GM12875 (cell line): ENCODE measurements around the gene LRRK2.

Experiments used
- H3K4me3 ChIP-seq: one replicate; pipeline ENCODE4 v1.5.1; 2011; ENCODE audit warnings: low read depth, low read length, control low read depth
- CTCF ChIP-seq: IDR thresholded peaks from 2 replicates; pipeline ENCODE4 v1.5.1; 2011; ENCODE audit warnings: low read depth, mild to moderate bottlenecking, control low read depth, inconsistent platforms, low read length, moderate library complexity, borderline replicate concordance; ENCODE audit not compliant: insufficient read depth

The LRRK2 gene

GRCh38 chr12:40292788-40293429 lies 68.1 kb downstream of the LRRK2 start:
- no peak for TF ChIP-seq CTCF
- no peak overlapping the region for H3K4me3 ChIP-seq

GRCh38 chr12:40298341-40298740 lies 73.5 kb downstream of the LRRK2 start:
- H3K4me3 ChIP-seq = no peak overlapping the region
- TF ChIP-seq CTCF = no peak

- no peak for TF ChIP-seq CTCF
- no peak overlapping the region for H3K4me3 ChIP-seq
These were observed 75.7 kb downstream of the LRRK2 start for GRCh38 chr12:40300490-40300889.

- H3K4me3 ChIP-seq = no peak overlapping the region
- no peak for TF ChIP-seq CTCF
These were observed 84.2 kb downstream of the LRRK2 start for GRCh38 chr12:40309001-40309400.

GRCh38 chr12:40310211-40310610 lies 85.4 kb downstream of the LRRK2 start:
- TF ChIP-seq CTCF = no peak

GRCh38 chr12:40312196-40312595 lies 87.4 kb downstream of the LRRK2 start:
- H3K4me3 ChIP-seq = no peak overlapping the region
- TF ChIP-seq CTCF = no peak

More at GRCh38 chr12:40310211-40310610, 85.4 kb downstream of the LRRK2 start:
- no peak overlapping the region for H3K4me3 ChIP-seq

- H3K4me3 ChIP-seq = no peak overlapping the region
- no peak for TF ChIP-seq CTCF
These were observed 88.3 kb downstream of the LRRK2 start for GRCh38 chr12:40312982-40313576.
